Naive thymus-derived CD4-positive, alpha-beta T cell (primary cell): Measurements from ENCODE around the gene NCEH1. TPM values are rescaled to one million over a fixed set of nuclear protein-coding genes. Genes with fewer than 3 reads are reported as not detected.
"Not testable (repeated sequence)": the region's sequence is repeated elsewhere in the genome, so short reads cannot be mapped to it uniquely, and the experiment has no call there.

Experiments used
- ATAC-seq: fragments of 150-1000 bp; cut with Tn5 transposase; 2 replicates; pipeline ENCODE4 v1.10.0; 2021; ENCODE audit warnings: mild to moderate bottlenecking, moderate library complexity
- CTCF ChIA-PET: fragments of 350-600 bp; sonication (Branson Sonifier 250); formaldehyde crosslinking; loops from one replicate; lab custom pipeline; 2021; ENCODE audit warnings: antibody characterized with exemption; lab: Charles Lee
- POLR2A ChIA-PET: fragments of 350-600 bp; sonication (Branson Sonifier 250); formaldehyde crosslinking; loops from one replicate; lab custom pipeline; 2021; ENCODE audit warnings: antibody characterized with exemption, inconsistent platforms; lab: Charles Lee
- DNase-seq, 9 donors: peaks; one replicate each; pipeline versions ENCODE4 v3.0.0 to v3.0.0-alpha.2; 2020 to 2022; ENCODE audit warnings: mixed read lengths in 1 of 9
- H3K27ac ChIP-seq: one replicate; pipeline ENCODE4 v1.7.0; 2013; ENCODE audit warnings: mild to moderate bottlenecking, low read depth, low read length, moderate library complexity
- H3K27me3 ChIP-seq, 2 donors: one replicate each; pipeline ENCODE4 v1.7.0; 2013; ENCODE audit warnings: low read length in 2 of 2, mild to moderate bottlenecking in 2 of 2, moderate library complexity in 2 of 2; ENCODE audit not compliant: control insufficient read depth in 2 of 2, insufficient read depth in 2 of 2
- H3K36me3 ChIP-seq, 3 experiments: 1 replicate in 2 of 3; 2 replicates in 1 of 3; pipeline ENCODE4 v1.7.0; 2013; ENCODE audit warnings: low read length in 3 of 3, mild to moderate bottlenecking in 3 of 3, moderate library complexity in 1 of 3; ENCODE audit not compliant: insufficient read depth in 3 of 3, control insufficient read depth in 2 of 3
- H3K4me1 ChIP-seq, 2 donors: one replicate each; pipeline ENCODE4 v1.7.0; 2013; ENCODE audit warnings: low read length in 2 of 2, mild to moderate bottlenecking in 2 of 2, moderate library complexity in 1 of 2; ENCODE audit not compliant: control insufficient read depth in 2 of 2, insufficient read depth in 2 of 2
- H3K4me3 ChIP-seq: 2 replicates; pipeline ENCODE4 v1.7.0; 2013; ENCODE audit warnings: mild to moderate bottlenecking, low read length
- H3K9me3 ChIP-seq, 3 experiments: 1 replicate in 2 of 3; 2 replicates in 1 of 3; pipeline ENCODE4 v1.7.0; 2013; ENCODE audit warnings: low read length in 3 of 3; ENCODE audit not compliant: control insufficient read depth in 2 of 3
- H3K27ac Mint-ChIP-seq, 9 donors: one replicate each; pipeline ENCODE4 v1.8.0; 2020 to 2022; ENCODE audit warnings: mixed read lengths in 9 of 9, mild to moderate bottlenecking in 8 of 9, moderate library complexity in 5 of 9, inconsistent platforms in 2 of 9
- H3K27me3 Mint-ChIP-seq, 5 donors: one replicate each; pipeline ENCODE4 v1.8.0; 2021 to 2022; ENCODE audit warnings: mixed read lengths in 5 of 5, mild to moderate bottlenecking in 1 of 5
- H3K36me3 Mint-ChIP-seq, 5 donors: one replicate each; pipeline ENCODE4 v1.8.0; 2020 to 2022; ENCODE audit warnings: mixed read lengths in 5 of 5, mild to moderate bottlenecking in 3 of 5, inconsistent platforms in 1 of 5
- H3K4me1 Mint-ChIP-seq, 7 donors: one replicate each; pipeline ENCODE4 v1.8.0; 2020 to 2022; ENCODE audit warnings: mixed read lengths in 7 of 7, mild to moderate bottlenecking in 3 of 7, inconsistent platforms in 1 of 7
- H3K4me3 Mint-ChIP-seq, 10 donors: one replicate each; pipeline ENCODE4 v1.8.0; 2020 to 2022; ENCODE audit warnings: mild to moderate bottlenecking in 10 of 10, mixed read lengths in 10 of 10, moderate library complexity in 6 of 10, inconsistent platforms in 2 of 10
- H3K9me3 Mint-ChIP-seq, 11 donors: one replicate each; pipeline ENCODE4 v1.8.0; 2020 to 2022; ENCODE audit warnings: mixed read lengths in 11 of 11, mild to moderate bottlenecking in 4 of 11, inconsistent platforms in 1 of 11, moderate library complexity in 1 of 11
- intact Hi-C, 2 donors: fragments of 100-400 bp; cut with micrococcal nuclease; formaldehyde crosslinking; loops; one replicate each; pipeline ENCODE4 v1.15.1; 2023
- polyA plus RNA-seq, 2 donors: library from polyadenylated mRNA; unstranded; fragments of 300-500 nt; fragmentation: Illumina TruSeq; gene quantifications; one replicate each; pipeline ENCODE4 v1.2.3, GENCODE V29; 2021
- total RNA-seq, 6 experiments: library from RNA in 5 of 6; stranded (reverse) in 5 of 6; gene quantifications; 1 replicate in 5 of 6; 2 replicates in 1 of 6; pipeline ENCODE4 v1.2.3 and lab custom pipeline; 2021 to 2026

The NCEH1 gene
- total and polyA plus RNA-seq, 7 experiments from 2014 or later, result 1.2 to 8.9 (median 3.5) TPM

DNA sequence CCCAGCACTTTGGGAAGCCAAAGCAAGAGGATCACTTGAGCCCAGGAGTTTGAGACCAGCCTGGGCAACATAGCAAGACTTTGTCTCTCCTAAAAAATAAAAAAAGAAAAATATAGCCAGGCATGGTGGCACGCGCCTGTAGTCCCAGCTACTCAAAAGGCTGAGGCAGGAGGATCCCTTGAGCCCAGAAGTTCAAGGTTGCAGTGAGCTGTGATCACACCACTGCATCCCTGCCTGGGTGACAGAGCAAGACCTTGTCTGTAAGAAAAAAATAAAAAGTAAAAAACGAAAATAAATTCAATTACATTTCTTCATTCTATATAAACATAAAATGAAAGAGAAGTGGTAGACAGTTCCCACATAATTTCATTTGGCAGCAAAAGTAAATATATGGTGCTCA lies 8.1 kb downstream of the NCEH1 start:
- H3K36me3 Mint-ChIP-seq, H3K4me1 ChIP-seq, POLR2A ChIA-PET, H3K4me3 ChIP-seq, ATAC-seq, intact Hi-C loops, CTCF ChIA-PET, H3K36me3 ChIP-seq, H3K27me3 ChIP-seq, H3K9me3 ChIP-seq, H3K27me3 Mint-ChIP-seq, H3K27ac Mint-ChIP-seq, DNase-seq, H3K27ac ChIP-seq, H3K9me3 Mint-ChIP-seq, H3K4me3 Mint-ChIP-seq: not testable (repeated sequence)
- H3K4me1 Mint-ChIP-seq, result peaks cover 0 to 22% (median 7%) of the 10 kb centered on the region in 7 donors

DNA sequence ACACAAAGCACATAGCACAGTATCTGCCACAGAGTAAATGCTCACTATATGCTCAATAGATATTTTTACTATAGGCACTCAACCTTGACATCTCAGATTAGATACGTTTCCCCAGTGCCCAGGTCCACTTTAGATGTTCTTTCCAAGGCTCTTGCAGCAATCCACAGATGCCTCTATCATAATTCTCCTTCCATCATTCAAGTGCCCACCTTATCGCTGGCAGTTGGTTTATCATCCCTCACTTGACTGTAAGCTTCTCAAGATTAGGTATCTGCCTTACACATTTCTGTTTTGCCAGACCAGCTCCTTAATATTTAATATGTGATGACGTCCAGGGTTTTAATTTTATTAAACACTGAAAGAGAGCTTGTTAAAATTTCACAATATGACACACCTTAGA lies 8.6 kb downstream of the NCEH1 start:
- Histone ChIP-seq H3K4me3 (no peak overlapping the region), H3K27me3 (no peaks in the 10 kb centered on the region), H3K9me3 (no peaks in the 10 kb centered on the region), H3K27ac (no peak overlapping the region), H3K4me1 (no peaks in the 10 kb centered on the region), H3K36me3 (no peaks in the 10 kb centered on the region)
- DNase-seq (no peak), ATAC-seq (no peak)
- H3K36me3 Mint-ChIP-seq, result peaks cover 0 to 9% (median 0%) of the 10 kb centered on the region in 5 donors
- intact Hi-C loops, result no loop called here
- ChIA-PET POLR2A (no interaction called here), CTCF (no interaction called here)
- H3K4me3 Mint-ChIP-seq, result no peak overlapping the region
- H3K9me3 Mint-ChIP-seq, result no peaks in the 10 kb centered on the region
- H3K4me1 Mint-ChIP-seq, result peaks cover 0 to 22% (median 7%) of the 10 kb centered on the region in 7 donors
- no peaks in the 10 kb centered on the region for H3K27me3 Mint-ChIP-seq
- H3K27ac Mint-ChIP-seq, result no peak overlapping the region

DNA sequence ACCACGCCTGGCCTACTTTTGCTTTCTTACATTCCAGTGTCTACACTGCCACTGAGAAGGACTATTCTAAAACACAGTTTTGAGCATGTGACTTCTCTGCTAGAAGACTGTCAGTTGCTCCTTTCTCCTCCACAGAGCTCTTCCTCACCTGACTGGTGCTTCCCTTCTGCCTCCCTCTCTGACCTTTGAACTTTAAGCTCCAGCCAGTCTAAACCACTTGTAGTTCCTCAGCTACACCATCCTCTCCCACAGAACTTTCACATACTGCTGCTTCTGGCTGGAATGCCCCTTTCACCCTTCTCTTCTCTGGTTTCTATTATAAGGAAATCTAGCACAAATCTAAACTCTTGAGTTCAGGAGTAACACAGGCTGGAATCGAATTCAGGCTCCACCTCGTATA lies 9.1 kb downstream of the NCEH1 start:
- POLR2A ChIA-PET, result no interaction called here
- CTCF ChIA-PET, result no interaction called here

DNA sequence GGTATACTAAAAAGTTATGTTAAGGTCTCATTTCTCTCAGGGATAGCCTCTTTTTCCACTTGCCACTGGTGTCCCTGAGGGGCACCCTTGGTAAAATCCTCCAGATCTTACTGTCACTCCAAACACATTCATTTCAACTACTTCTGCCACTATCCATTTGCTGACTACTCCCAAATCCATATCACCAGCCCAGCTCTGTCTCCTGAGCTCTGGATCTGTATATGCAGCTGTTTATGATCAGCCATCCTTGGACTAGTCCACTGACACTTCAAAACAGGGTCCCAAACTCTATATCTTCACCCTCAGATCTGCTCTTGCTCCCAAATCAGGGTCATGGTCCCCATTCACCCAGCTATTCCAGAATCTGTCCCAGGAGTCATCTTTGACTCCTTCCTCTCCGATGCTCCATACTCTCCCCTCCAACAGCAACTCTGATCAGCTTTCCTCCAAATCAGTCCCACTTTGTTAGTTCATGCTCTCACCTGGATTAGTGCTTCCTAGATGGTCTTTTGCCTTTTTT lies 9.9 kb downstream of the NCEH1 start:
- Histone ChIP-seq H3K27ac (no peak overlapping the region), H3K4me1 (no peaks in the 10 kb centered on the region), H3K27me3 (no peaks in the 10 kb centered on the region), H3K4me3 (no peak overlapping the region), H3K36me3 (no peaks in the 10 kb centered on the region), H3K9me3 (no peaks in the 10 kb centered on the region)
- peak overlapping the region in 1 of 10 donors; percentile 39 for H3K4me3 Mint-ChIP-seq
- intact Hi-C loops, result no loop called here
- peaks cover 0 to 22% (median 7%) of the 10 kb centered on the region in 7 donors for H3K4me1 Mint-ChIP-seq
- H3K9me3 Mint-ChIP-seq, result no peaks in the 10 kb centered on the region
- POLR2A ChIA-PET, result no interaction called here
- ATAC-seq (no peak), DNase-seq (no peak)
- peak overlapping the region in 2 of 9 donors; percentile 12 to 80 for H3K27ac Mint-ChIP-seq
- H3K27me3 Mint-ChIP-seq, result no peaks in the 10 kb centered on the region
- CTCF ChIA-PET, result no interaction called here
- peaks cover 0 to 9% (median 0%) of the 10 kb centered on the region in 5 donors for H3K36me3 Mint-ChIP-seq

More for the DNA sequence above, 9.1 kb downstream of the NCEH1 start:
- no peaks in the 10 kb centered on the region for H3K27me3 ChIP-seq
- no peaks in the 10 kb centered on the region for H3K36me3 ChIP-seq
- no peak overlapping the region for H3K27ac ChIP-seq
- no peaks in the 10 kb centered on the region for H3K9me3 ChIP-seq
- no peak for ATAC-seq
- no peak overlapping the region for H3K27ac Mint-ChIP-seq
- intact Hi-C loops, result no loop called here
- peaks cover 0 to 22% (median 7%) of the 10 kb centered on the region in 7 donors for H3K4me1 Mint-ChIP-seq
- H3K36me3 Mint-ChIP-seq, result peaks cover 0 to 9% (median 0%) of the 10 kb centered on the region in 5 donors
- H3K9me3 Mint-ChIP-seq, result no peaks in the 10 kb centered on the region
- no peak for DNase-seq
- no peak overlapping the region for H3K4me3 ChIP-seq
- no peaks in the 10 kb centered on the region for H3K4me1 ChIP-seq
- H3K27me3 Mint-ChIP-seq, result no peaks in the 10 kb centered on the region
- no peak overlapping the region for H3K4me3 Mint-ChIP-seq

DNA sequence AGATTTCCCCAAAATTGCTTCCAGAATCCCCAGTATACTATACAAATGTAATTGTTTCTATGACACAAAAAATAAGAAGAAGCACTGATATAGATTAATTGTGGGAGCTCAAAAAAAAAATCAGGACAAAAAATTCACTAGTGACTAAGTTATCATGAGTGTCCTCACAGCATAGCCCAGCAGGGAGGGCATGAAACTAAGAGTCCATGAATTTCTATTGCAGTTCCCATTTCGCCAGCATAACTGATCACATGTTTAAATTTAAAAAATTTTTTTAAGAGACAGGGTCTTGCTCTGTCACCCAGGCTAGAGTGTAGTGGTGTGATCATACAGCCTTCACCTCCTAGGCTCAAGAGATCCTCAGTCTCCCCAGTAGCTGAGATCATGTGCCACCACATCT lies 10.6 kb downstream of the NCEH1 start:
- ATAC-seq, result no peak
- intact Hi-C loops, result no loop called here
- POLR2A ChIA-PET, result no interaction called here

DNA sequence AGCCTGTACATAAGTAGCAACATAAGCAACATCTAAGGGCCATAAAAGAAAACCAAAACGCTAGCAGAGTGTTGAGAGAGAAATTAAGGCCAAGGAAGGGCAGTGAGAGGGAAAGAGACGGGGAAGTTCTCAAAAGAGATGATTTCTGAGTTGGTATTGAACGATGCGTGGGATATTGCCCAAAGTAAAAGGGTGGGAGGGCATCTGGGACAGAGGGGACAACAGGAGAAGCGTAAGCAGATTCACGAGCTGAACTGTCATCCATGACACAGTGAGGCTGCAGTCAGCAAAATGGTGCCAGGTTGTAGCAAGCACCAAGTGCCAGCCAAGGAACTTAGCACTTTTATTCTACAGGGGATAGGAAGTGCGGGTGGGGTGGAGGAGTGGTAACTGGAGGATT lies 11.8 kb downstream of the NCEH1 start:
- Mint-ChIP-seq H3K27me3 (no peaks in the 10 kb centered on the region), H3K36me3 (peaks cover 0 to 13% (median 4%) of the 10 kb centered on the region in 5 donors), H3K27ac (no peak overlapping the region), H3K4me3 (no peak overlapping the region), H3K9me3 (peaks cover 0 to 5% (median 0%) of the 10 kb centered on the region in 11 donors), H3K4me1 (peaks cover 0 to 22% (median 4%) of the 10 kb centered on the region in 7 donors)
- Histone ChIP-seq H3K27ac (no peak overlapping the region), H3K27me3 (no peaks in the 10 kb centered on the region), H3K4me1 (no peaks in the 10 kb centered on the region), H3K4me3 (no peak overlapping the region), H3K36me3 (no peaks in the 10 kb centered on the region), H3K9me3 (no peaks in the 10 kb centered on the region)
- ChIA-PET CTCF (no interaction called here), POLR2A (no interaction called here)
- DNase-seq (no peak), ATAC-seq (no peak)
- intact Hi-C loops, result no loop called here

More for the DNA sequence above, 10.6 kb downstream of the NCEH1 start:
- Histone ChIP-seq H3K27me3 (no peaks in the 10 kb centered on the region), H3K4me3 (no peak overlapping the region), H3K27ac (no peak overlapping the region), H3K4me1 (no peaks in the 10 kb centered on the region), H3K36me3 (no peaks in the 10 kb centered on the region), H3K9me3 (no peaks in the 10 kb centered on the region)
- no peak for DNase-seq
- Mint-ChIP-seq H3K36me3 (peaks cover 0 to 9% (median 0%) of the 10 kb centered on the region in 5 donors), H3K4me3 (no peak overlapping the region), H3K4me1 (peaks cover 0 to 22% (median 7%) of the 10 kb centered on the region in 7 donors), H3K9me3 (no peaks in the 10 kb centered on the region), H3K27me3 (no peaks in the 10 kb centered on the region), H3K27ac (no peak overlapping the region)
- CTCF ChIA-PET, result no interaction called here

DNA sequence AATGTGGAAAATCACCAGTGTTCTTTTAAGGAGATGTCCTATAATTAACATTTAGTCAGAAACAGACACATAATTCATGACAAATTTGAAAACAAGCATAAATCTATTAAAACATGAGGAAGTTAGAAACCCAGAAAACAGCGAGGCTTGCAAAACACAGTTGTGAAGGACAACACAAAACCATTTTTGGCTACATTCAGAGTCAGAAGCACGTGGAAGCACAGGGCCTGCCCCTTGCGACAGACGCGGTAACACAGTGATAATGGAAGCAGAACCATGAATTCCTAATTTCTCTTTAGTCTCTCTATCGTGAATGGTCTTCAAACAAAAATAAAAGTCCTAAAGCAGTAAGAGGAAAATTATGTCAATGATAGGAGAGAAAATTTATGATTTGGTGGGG lies 12.2 kb downstream of the NCEH1 start:
- H3K4me1 ChIP-seq, result no peaks in the 10 kb centered on the region
- H3K36me3 ChIP-seq, result no peaks in the 10 kb centered on the region
- H3K9me3 Mint-ChIP-seq, result peaks cover 0 to 5% (median 0%) of the 10 kb centered on the region in 11 donors
- no peaks in the 10 kb centered on the region for H3K9me3 ChIP-seq
- CTCF ChIA-PET, result no interaction called here
- peaks cover 0 to 13% (median 4%) of the 10 kb centered on the region in 5 donors for H3K36me3 Mint-ChIP-seq
- ATAC-seq, result peak; percentile 74
- DNase-seq, result no peak
- no peak overlapping the region for H3K27ac ChIP-seq
- H3K4me3 ChIP-seq, result no peak overlapping the region
- intact Hi-C loops, result no loop called here
- H3K27me3 ChIP-seq, result no peaks in the 10 kb centered on the region
- POLR2A ChIA-PET, result no interaction called here
- no peaks in the 10 kb centered on the region for H3K27me3 Mint-ChIP-seq
- peak overlapping the region in 1 of 9 donors; percentile 18 for H3K27ac Mint-ChIP-seq
- no peak overlapping the region for H3K4me3 Mint-ChIP-seq
- H3K4me1 Mint-ChIP-seq, result peaks cover 0 to 22% (median 4%) of the 10 kb centered on the region in 7 donors
